Hepatic stellate cell (primary cell): Measurements from ENCODE around the gene DNM1L.

ENCODE experiments used
- DNase-seq: peaks from one replicate; pipeline ENCODE4 v3.0.0; 2011; ENCODE audit warnings: low spot score

Gene DNM1L

DNA sequence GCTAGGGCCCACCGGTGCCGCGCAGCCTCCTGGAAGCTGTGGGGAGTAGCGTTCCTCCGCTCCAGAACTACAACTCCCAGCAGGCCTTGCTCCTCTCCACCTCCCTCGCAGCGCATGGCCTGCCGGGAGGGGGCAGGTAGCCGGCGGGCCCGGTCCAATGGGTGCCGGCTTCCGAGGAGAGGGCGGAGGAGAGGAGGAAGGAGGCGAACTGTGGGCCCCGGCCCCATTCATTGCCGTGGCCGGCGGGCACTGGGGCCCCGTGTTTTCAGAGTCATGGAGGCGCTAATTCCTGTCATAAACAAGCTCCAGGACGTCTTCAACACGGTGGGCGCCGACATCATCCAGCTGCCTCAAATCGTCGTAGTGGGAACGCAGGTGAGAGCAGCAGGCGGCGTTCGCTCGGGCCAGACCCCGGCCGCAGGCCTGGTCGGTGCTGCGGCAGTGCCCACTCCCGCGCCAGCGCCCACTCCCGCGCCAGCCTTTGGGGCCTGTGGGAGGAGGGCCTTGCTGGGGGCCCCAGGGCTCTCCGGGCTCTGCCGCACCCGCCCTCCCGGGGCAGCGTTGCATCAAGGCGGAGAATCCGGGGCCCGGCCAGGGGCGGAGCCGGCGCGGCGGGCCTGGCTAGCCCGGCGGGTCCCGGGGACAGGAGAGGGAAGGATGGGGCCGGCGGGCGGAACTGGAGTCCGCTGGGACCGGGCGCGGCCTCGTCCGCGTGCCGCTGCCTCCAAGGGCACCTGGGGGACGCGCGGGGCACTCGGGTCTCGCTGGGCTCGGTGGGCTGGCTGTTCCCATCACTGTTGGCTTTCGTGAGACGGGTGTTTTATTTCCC is at the start of gene DNM1L:
DNM1L (plus strand) TSS at position 211 of the 829 bp plus-strand sequence; CDS start at position 274, 63 bp downstream.
- DNase-seq: peak; percentile 95

DNA sequence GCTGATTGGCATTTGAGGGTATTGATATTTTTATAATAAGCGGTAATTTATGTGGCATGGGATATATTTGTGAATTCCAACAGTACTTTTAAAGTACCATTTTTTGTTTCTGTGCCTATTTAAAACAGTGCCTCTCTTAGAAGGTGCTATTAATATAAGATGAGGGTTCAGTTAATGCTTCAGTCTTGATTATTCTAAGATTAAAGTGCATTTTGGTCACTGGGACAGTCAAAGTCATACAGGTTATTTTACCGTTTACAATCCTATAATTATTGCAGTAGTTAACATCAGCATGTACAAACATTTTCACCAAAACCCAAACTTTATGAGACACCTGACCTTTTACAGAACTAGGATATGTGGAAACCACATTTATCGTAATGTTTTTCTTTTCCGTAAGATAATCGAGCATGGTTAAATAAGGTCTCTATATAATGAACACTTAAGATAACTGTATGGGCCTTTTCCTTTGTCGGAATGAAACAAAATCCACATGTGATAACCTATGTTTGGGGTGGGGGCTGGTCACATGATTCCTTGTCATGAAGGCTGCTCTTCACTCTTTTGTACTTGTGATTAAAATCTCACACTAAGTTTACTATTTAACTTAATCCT is 37.7 kb upstream of the DNM1L start:
- DNase-seq: no peak

DNA sequence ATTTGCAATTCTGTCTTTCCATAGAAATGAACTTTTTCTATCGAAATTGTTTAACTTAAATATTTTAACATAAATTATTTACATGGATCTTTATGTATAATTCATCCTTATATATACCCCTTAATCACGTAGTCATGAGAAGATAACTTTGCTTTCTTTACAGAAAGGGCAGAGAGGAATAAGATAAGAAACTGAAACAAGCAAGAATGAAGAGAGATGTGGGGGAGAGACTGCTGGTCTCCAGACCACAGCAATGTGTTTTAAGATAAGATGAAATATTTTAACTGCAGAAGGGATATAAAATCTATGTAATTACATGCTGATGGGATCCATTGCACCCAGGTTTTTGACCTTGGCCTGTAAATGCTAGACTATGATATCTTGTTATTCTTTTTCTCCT is 34.7 kb upstream of the DNM1L start:
- no peak for DNase-seq

DNA sequence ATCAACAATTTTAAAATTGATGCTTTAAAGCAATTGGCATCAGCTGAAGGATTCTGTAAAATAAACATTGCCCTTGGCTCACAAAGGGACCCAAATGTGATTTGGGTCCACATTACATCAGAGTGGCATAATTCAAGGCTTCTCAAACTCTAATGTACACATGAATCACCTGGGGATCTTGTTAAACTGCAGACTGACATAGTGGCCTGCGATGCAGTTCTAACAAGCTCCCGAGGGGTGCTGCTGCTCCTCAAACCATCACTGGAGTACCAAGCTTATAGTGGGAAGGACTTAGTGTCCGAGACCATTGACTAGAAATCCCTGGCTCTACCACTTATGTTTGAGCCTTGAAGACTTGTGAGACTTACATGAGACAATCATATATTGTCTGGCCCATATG is 31.8 kb upstream of the DNM1L start:
- no peak for DNase-seq

DNA sequence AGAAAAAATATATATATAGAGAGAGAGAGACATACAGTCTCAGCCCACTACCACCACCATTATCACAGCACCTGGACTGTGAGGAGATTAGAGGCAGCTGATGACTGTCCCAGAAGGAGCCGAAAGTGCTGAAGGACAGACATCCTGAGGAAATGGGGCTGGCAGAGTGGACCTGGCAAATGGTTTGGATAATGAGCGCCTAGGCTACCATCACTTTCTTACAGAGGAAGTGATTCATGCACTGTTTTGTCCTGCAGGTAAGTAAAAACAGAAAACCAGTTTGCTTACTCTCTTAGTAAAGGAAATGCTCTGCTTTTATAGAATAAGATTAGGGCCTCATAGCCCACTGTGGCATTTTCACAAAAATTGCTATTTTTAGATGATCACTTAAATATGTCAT is 28.6 kb upstream of the DNM1L start:
- DNase-seq: no peak

DNA sequence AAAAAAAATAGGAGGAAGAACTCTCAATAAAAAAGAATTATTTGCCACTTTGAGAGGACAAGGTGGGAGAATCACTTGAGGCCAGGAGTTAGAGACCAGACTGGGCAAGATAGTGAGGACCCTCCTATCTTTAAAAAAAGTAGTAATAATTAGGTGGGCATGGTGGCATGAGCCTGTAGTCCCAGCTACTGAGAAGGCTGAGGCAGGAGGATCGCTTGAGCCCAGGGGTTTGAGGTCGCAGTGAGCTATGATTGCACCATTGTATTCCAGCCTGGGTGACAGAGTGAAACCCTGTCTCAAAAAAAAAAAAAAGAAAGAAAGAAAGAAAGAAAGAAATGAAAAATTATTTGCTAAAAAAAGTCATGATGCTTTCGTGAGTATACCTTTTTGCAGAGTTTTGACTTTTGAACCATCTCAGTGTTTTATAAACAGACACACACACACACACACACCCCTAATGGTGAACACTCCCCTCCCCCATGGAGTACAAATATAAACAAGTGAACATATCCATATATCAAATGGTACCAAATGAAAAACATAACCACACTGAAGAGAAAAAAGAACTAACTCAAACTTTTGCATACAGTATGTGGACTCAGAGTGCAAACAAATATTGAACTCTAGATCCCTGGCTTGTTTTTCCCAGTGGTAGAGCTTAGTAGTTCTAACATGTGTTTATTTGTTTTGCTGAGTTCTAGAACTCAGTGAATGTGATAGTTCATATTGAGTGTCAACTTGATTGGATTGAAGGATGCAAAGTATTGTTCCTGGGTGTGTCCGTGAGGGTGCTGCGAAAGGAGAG is 27.7 kb upstream of the DNM1L start:
- DNase-seq: no peak

DNA sequence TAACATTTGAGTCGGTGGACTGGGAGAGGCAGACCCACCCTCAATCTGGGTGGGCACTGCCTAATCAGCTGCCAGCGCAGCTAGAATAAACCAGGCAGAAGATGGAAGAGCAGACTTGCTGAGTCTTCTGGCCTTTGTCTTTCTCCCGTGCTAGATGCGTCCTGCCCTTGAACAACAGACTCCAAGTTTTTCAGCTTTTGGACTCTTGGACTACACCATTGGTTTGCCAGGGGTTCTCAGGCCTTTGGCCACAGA is 27.2 kb upstream of the DNM1L start:
- DNase-seq: no peak

DNA sequence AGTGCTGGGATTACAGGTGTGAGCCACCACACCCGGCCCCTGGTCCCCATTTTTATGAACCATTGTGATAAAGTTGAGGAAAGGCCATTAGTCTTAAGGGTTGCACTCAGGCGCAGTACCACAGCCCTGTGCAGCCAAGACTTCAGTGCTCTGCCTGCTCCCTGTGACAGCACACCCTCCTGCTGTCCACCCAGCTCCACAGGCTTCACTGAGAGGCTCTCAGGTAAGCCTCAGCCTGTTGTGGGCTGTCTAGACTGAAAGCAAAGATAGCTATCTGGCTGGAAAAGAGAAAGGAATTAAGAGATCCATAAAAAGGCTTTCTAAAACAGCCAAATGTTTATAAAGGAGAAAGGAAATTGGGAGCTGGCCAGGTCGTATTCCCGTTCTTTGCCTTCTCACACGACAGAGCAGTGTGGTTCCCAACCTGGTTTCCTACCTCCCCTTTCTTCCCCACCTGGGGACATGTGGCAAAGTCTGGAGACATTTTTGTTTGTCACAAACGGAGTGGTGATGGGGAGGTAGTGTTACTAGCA is 19.1 kb upstream of the DNM1L start:
- DNase-seq: no peak

DNA sequence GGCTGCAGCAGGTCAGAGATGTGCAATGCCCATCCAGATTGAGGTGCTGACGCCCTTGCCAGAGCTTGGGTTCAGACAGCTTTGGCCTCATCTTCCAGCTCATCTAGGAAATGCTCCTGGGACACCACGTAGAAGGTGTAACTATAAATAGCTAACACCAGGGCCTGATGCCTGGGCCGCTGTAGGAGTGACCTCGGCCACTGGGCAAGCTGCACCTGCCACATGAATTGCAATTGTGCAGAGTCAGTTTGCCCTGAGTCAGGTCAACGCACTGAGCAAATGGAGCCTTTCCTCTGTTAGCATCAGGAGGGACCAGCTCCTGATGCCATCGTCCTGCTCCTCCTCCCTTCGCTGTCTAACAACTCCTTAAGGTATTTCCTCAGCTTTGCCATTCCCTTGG is 17.4 kb upstream of the DNM1L start:
- DNase-seq: no peak

DNA sequence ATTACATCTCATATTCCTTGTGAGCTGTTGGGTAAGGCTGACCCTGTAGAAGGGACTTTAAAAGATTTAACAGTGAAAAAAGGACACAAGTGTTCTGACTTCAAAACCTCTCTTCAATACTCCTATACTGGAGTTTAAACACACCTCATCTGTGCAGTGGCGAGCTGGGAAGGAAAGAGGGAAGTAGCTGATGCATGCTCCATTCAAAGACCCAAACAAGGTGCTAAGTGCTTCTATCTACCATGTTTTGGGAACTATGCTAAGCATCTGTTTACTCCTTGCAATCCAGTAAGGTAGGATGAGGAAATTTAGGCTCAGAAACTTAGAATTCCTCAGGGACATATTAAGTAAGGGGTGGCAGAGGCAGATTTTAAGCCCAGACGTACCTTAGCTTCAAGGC is 16.4 kb upstream of the DNM1L start:
- DNase-seq: no peak

DNA sequence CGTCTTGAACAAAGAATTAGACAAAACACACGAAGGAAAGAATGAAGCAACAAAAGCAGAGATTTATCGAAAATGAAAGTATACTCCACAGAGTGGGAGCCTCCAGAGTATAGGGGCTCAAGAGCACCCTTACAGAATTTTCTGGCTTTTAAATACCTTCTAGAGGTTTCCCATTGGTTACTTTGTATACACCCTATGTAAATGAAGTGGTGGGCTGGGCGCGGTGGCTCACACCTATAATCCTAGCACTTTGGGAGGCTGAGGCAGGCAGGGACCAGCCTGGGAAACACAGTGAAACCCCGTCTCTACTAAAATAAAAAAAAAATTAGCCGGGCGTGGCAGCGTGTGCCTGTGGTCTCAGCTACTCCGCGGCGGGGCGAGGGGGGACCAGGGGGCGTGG is 13.1 kb upstream of the DNM1L start:
- no peak for DNase-seq

DNA sequence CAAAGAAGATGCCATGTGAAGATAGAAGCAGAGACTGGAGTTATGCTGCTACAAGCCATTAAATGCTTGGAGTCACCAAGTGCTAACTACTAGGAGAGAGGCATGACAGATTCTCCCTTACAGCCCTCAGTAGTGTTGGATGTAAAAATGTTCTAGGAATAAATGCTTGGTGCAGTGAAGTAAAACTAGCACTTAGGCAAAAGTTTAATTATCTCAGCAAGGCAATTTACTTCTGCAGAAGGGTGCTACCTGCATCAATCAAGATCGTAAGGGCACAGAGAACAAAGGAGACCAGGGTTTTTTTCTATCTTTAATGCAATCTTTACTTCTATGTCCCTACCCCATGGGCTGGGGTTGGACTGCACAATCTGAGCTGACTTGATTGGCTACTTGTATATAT is 9.5 kb upstream of the DNM1L start:
- no peak for DNase-seq

DNA sequence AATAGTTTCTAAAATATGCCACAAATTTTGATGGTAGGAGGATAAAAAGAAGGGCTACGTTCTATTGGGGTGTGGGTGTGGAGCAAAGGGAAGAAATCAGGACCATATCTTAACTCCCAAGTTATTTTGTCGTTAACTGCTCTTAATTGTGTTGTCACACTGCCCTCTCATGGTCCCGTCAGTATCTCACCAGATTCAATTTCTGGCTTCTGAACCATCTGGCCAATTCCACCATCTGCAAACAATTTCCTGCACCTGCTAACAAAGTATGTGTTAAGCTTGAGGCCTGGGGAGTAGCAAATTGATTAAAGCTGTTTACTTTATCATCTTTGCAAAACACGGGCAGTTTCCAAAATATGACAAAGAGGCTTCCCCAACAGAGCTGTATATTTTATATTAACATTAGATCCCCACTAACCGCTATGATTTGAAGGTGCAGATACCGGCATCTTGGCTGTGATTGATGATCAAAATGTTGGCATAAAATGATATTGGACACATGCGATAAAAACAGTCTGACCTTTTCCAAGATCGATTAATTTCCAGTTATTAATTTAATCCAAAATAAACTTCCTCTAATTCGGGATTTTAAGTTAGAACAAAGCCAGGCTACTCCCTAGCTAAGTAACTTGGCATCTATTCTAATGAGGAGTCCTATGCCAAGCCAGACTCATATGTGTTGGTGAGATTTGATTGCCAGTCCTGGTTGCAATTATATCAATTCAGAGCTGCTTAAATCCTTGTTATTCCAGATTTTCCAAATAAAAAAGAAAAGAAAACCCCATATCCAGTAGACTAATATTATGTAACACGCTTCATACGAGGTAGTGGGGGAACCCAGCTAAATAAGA is 6.9 kb upstream of the DNM1L start:
- peak; percentile 74 for DNase-seq

DNA sequence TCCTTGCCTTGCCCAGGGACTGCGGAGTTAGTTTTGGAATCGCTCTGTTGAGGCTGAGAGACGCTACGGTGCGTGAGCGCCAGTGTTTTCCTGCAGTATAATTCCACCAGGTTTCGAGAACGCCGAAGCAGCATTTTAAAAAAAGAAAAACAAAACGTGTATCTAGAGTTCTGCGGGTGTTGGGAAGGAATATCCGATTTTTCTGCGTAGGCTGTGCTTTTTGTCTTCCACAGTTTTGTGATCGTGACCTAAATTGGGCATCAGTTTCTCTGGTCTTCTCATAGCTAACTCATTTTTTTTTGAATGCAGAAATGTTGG is 778 bp downstream of the DNM1L start:
- no peak for DNase-seq

DNA sequence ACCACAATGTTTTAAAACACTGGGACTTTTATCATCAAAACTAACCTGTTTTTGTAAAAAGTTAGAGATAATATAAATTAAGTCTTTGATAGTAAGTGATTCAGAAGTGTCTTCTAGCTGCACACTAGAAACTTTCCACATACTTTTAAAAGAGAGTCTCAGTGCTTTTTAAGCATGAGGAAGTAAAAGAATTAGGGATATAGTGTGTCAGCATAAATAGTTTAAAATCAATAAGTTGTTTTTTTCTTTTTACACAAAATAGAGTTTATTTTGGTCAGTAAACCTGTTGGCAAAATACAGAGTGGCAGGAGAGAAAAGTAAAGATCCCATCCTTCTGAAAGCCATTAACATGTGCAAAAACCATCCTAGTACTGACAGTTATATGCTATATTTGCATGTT is 1.7 kb downstream of the DNM1L start:
- DNase-seq: no peak

DNA sequence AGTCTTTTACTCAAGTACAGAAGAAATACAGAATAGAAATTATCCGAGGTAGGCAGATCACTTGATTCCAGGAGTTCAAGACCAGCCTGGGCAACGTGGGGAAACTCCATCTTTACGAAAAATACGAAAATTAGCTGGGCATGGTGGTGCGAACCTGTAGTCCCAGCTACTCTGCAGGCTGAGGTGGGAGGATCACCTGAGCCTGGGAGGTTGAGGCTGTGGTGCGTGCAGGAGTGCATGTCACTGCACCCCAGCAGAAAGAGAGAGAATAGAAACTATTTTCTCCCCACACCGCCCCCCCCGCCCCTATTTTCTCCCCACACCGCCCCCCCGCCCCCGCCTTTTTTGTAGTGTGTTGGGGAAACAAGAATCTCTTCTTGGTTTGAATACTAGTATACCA is 2.2 kb downstream of the DNM1L start:
- no peak for DNase-seq

DNA sequence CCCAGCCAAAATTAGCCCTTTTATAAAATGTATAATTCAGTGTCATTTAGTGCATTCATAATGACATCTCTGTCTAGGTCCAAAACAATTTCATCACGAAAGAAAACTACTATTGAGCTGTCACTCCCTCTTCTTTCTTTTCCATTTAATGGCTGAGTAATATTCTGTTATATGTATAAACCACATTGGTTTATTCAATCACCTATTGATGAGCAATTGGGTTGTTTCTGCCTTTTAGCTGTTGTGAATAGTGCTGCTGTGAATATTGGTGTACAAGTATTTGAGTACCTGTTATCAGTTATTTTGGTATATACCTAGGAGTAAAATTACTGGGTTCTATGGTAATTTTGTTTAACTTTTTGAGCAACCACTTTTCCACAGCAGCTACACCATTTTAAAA is 7.2 kb downstream of the DNM1L start:
- no peak for DNase-seq

DNA sequence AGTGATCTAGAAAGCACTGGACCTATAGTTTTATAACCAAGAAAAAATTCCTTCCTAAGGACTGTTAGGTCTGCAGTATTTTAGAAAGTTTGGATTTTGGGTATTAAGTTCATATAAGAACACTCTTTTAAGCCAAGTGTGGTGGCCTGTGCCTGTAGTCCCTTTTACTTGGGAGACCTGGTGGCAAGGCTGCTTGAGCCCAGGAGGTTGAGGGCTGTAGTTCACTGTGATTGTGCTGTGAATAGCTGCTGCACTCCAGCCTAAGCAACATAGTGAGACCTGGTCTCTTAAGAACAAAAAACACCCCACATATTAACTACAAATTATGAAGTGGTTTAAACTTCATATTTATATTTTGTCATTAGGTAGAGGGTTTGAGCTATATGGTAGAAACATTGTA is 9.7 kb downstream of the DNM1L start:
- no peak for DNase-seq

DNA sequence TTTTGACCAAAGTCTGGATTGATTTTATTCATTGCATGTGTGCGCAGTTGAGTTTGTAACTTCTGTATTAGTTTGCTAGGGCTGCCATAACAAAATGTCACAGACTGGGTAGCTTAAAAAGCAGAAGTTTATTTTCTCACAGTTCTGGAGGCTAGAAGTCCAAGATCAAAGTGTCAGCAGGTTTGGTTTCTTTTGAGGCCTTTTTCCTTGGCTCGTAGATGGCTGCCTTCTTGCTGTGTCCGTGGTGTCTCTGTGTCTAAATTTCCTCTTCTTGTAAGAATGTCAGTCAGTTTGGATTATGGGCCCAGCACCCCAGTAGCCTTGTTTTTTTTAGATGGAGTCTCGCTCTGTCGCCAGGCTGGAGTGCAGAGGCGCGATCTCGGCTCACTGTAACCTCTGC is 11.8 kb downstream of the DNM1L start:
- no peak for DNase-seq

DNA sequence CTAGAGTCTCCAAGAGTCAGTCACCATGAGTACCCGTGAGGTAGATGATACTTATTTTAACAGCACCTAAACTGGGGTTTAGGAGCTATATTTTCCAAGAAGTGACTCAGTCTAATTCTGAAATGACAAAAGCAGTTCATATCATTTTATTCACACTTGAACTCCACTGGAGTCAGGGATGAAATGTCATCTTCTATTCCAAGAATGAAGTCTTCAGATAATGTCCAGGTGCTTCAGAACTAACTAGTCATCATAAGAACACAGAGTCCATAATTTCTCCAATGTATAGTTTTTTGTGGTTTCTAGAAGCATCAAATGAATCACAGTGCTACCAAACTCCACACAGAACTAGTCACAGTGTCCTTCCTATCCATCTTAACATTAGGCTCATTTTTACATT is 13.3 kb downstream of the DNM1L start:
- no peak for DNase-seq

DNA sequence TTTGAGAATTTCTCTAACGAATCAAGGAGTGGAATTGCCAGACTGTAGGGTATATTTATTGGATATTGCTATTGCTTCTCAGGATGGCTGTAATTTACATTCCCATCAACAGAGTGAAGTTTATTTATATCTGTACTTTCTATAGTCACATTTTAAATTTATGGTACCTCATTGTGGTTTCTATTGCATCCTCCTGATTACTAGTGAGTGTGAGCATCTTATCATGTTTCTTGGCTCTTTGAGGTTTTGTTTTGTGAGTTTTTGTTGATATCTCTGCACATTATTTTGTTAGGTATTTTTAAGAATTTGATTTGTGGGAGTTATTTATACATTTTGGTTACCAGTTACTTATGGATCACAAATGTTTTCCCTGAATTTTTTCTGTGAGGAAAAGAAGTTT is 13.9 kb downstream of the DNM1L start:
- no peak for DNase-seq

DNA sequence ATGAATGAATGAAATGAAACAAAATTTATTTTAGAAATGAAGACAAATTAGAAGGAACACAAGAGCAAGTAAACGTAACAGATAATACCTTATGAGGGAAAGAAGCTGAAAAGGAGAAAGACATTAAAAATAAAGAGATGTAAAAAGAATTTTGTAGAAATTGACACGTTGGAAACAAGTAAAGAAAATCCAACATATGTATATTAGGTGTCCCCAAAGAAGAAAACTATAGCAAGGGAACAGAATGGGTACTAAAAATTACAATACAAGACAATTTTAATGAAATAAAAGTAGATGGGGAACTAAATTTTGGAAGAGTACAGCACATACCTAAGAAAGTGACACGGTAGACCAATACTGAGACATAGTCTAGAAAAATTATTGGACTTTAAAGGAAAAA is 16.7 kb downstream of the DNM1L start:
- no peak for DNase-seq
